GM21717 (cell line): ENCODE data around the gene RAB2B.

Source experiments
- ATAC-seq: cut with Tn5 transposase; IDR thresholded peaks from one replicate; pipeline ENCODE4 v1.9.1; 2021; ENCODE audit warnings: mild to moderate bottlenecking, moderate library complexity; ENCODE audit not compliant: unreplicated experiment

The RAB2B gene

DNA sequence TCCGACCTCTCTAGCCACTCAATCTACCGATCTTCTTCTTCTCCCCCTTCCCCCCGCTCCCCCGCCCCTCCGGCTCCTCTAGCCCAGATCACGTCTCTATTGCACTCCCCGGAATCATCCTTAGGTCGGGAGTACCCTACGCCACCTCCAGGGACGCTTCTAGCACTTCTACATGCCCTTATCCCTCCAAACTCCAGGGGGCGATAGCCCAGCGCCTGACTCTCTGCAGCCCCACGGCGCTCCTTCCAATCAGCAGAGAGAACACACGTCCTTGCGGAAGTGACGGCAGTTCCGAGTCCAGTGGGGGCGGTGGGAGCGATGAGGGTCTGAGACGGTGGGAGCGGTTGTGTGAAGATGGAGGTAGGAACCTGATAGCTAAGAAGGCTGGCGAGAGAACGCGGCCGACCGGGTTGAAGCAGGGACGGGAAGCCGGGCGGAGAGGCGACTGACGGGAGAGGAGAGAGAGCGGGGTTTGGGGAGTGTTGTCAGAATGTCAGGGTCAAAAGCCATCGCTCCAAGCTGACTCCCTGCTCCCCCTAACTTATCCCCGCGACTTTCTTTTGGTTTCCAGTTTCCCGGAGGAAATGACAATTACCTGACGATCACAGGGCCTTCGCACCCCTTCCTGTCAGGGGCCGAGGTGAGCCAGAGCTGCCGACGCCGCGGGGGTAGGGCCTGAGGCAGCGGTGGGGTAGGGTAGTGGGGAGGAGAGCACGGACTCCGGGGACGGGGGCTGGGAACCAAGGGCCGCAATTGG is at the start of gene RAB2B, which contains the start of gene TOX4:
Gene RAB2B, minus strand, starts transcription at position 35 of the 757 bp plus-strand sequence. CDS start 87 bp downstream, outside the sequence.
Gene TOX4, plus strand, starts transcription at position 271 of the 757 bp plus-strand sequence. Its CDS starts 84 bp downstream, at position 355.
- peak; percentile 98 for ATAC-seq

DNA sequence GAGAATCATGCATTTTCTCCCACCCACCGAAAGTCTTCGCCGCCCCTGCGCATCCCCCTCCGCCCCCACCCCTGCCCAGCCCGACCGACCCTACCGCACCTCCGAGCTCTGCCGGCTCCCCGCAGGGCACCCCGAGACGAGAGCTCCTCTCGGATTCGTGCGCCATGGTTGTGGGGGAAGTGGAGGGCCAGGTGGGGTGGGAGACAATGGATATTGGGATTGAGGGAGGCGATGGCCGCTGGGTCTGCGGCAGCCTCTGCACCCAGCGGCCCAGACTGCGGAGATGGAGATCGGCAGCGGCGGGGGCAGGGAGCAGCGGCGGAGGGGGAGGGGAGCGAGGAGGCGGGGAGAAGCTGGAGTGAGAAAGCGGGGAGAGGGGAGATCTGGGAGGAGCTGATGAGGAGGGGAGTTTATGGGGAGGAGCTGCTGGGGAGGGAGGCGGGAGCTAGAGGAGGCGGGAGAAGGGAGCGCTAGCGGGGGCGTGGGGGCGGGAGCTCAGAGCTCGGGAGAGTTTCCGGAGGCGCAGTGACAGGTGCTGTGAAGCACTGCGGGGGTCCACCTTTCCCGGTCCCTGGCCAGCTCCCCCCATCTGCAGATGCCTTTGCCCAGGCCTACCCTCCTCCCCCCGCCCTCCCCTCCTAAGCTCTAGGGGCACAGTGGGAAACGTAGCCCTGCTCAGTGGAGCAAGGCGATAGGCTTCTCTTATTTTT is 49.4 kb upstream of the RAB2B start, which contains the start of gene SALL2:
Gene SALL2, minus strand, starts transcription at position 385 of the 710 bp plus-strand sequence. Its CDS starts 219 bp downstream, at position 166.
- no peak for ATAC-seq

- ATAC-seq, result no peak
These were observed 48.8 kb upstream of the RAB2B start for GRCh38 chr14:21525571-21525961.

GRCh38 chr14:21524575-21525490 is 48.1 kb upstream of the RAB2B start:
- no peak for ATAC-seq

- no peak for ATAC-seq
These were observed 46.4 kb upstream of the RAB2B start for GRCh38 chr14:21523203-21523602.

DNA sequence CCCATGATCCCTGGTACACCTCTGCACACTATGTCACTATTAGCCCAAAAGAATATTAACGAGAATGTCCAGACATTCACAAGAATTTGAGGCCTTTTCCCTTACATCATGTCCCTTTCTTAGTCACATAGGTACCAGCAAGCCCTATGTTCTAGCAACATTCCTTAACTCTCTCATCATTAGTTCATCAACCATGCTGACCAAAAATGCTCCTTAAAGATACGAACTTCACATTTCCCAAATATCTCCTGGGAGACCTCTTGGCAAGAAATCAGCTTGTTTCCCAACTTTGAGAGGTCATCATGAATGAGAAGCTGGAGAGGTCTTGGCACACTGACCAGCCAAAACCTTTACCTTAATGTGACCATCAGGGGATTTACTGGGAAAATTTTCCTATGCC is 44.7 kb upstream of the RAB2B start:
- no peak for ATAC-seq

GRCh38 chr14:21520767-21521166 is 44.0 kb upstream of the RAB2B start:
- ATAC-seq, result no peak

DNA sequence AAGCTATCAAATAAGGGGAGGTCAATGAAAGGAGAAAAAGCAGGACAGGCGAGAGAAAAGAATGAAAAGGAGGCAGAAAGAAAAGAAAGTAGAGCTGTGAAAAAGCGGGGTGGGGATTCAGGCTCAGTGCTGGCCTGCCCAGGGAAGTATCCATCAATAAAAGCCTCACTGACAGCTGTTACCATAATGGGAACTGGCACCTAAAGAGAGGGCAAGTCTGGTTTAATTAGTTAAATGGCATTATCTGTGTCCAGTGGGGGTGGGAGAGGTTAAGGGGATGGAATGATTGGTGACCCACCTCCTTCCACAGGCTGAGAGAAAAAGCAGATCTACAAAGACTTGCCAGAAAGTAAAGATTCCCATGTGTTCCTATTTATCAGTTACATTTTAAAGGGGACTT is 42.0 kb upstream of the RAB2B start:
- no peak for ATAC-seq

- no peak for ATAC-seq
These were observed 37.6 kb upstream of the RAB2B start for GRCh38 chr14:21514341-21514740.

DNA sequence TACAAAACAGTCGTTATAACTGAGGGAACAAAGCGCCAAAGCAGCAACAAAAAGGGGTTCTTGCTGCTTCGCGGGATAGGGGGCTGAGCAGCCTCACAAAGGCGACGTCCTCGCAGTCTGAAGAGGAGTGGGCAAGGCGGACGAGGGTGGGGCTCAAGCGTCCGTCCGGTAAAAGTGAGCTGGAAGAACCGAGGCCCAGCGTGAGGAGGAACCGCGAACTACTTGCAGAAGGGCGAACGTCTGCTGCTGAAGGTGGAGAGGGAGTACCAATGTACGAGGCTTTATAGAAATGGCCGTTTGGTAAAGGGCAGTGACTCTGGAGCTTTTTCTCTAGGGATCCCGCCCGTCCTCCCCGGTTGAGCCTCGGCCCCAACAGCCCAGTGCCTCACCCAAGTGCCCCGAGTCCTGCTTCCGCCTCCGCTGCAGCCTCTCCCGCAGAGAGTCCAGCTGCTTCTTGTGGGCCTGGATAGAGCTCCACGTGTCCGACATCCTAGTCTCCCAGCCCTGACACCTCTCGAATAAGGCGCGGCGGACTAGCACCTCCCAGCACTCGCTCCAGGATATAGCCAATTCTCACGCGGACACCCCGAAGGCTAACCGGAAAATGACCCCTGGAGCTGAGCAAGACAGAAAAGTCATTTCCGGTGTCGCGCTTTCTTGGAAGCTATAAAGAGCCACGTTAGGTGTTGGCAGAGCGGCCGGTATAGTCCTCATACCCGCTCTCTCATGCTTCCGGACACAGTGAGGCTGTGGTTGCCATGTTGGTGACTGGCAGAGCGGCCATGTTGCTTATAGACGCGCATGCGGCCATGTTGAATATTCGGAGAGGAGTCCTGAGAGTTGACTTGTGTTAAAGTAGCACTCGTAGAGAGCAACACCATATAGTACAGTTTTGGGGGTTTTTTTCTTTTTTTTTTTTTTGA is 34.2 kb upstream of the RAB2B start, which contains the start of gene METTL3:
Gene METTL3, minus strand, starts transcription at position 606 of the 923 bp plus-strand sequence. Its CDS starts 117 bp downstream, at position 489.
- ATAC-seq, result peak; percentile 97

GRCh38 chr14:21509432-21510143 is 32.8 kb upstream of the RAB2B start:
- ATAC-seq, result no peak

- ATAC-seq, result no peak
These were observed 29.8 kb upstream of the RAB2B start for GRCh38 chr14:21506557-21506956.

GRCh38 chr14:21505012-21505553 is 28.3 kb upstream of the RAB2B start:
- peak; percentile 79 for ATAC-seq

GRCh38 chr14:21503376-21503775 is 26.6 kb upstream of the RAB2B start:
- ATAC-seq, result no peak

- no peak for ATAC-seq
These were observed 24.8 kb upstream of the RAB2B start for GRCh38 chr14:21501568-21501967.

DNA sequence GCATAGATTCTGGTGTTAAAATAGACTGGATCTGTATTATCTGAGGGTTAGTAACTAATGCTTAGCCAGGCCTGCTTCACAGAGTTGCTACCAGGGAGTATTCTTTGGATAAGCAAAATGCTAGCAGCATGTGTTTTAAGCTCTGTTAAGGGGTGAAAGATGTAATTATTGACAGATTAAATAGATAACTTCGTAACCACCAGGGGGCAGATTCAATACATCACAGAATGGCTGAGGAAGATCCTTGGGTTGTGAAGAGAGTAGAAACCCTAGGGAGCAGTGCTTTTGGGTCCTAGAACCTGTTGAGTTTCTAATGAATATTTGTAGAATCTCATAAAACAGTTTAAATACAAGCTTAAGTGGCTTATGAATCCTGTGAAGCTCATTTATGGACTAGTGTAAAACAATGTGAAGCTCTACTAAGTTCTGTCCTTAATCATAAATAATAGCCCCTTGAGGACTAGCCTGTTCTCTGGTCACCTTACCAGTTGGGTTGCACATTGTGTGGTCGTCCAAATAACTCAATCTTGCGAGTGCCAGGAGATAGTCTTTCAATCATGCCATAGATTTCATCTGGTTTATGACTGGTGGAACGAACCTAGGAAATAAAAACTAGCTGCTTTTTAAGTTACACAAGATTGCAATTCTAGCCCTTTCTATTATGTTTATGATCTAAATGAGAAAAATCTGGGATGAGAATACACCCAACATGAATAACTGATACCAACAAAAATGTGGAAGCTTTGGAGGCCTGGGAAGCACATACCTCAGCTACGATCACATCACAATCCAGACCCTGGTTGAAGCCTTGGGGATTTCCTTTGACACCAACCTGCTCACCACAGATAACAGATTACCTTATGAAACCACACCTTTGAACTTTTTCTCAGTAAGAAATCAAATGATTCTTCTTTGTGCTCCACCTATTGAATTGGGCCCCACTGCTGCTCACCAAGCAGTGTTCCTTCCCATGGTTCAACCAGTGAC is 22.1 kb upstream of the RAB2B start:
- ATAC-seq, result no peak

DNA sequence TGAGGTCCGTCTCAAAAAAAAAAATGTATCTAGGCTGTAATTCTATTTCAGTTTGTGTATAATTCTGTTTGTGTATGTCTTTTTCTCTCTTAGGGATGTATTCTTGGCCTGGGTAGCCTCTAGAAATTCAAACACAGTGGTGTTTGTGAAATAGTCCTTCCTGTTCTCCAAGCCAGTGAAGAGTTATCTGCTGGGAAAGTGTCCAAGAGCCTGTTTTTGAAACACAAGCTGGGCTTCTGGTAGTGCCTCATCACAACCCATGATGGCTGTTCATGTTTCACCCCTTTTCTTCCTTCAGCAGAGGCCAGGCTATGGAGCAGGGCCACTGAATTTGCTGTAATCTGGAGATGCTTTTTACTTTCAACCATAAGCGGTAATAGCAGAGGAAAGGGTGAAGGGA is 19.7 kb upstream of the RAB2B start:
- ATAC-seq, result no peak
